ENCODE measurements around the gene KCNN3. TPM values are rescaled to one million over a fixed set of nuclear protein-coding genes. Genes with fewer than 3 reads are reported as not detected.

KCNN3 gene
- polyA plus RNA-seq, 1 donor from 2014 or later: 2.2 TPM

DNA sequence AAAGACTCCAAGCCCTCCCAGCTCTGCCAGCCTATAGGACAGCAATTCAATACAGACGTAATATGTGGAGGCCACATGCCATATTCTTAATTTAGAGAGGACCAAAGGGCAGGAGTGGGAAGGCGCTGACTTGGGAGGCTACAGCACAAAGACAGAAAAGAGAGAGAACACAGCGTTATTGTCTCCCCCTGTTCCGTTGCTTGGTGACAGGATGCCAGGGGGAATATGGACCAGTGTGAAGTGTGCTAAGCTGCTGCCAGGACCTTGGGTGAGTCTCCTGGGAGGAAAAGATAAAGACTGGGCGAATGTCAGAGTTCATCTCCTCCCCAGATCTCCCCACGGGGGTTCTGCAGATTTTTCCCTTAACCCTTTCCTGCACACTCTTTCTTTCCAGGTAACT, 160.0 kb downstream of the KCNN3 start (continued):
- no peak for TF ChIP-seq RAD21 (conservative IDR thresholded peaks at IDR 0.05)
- no peak for TF ChIP-seq MXI1 (conservative IDR thresholded peaks at IDR 0.05; ENCODE audit: poor library complexity, severe bottlenecking)
- no peak for TF ChIP-seq TAF1 (IDR thresholded peaks at IDR 0.05; ENCODE audit: low read depth)

DNA sequence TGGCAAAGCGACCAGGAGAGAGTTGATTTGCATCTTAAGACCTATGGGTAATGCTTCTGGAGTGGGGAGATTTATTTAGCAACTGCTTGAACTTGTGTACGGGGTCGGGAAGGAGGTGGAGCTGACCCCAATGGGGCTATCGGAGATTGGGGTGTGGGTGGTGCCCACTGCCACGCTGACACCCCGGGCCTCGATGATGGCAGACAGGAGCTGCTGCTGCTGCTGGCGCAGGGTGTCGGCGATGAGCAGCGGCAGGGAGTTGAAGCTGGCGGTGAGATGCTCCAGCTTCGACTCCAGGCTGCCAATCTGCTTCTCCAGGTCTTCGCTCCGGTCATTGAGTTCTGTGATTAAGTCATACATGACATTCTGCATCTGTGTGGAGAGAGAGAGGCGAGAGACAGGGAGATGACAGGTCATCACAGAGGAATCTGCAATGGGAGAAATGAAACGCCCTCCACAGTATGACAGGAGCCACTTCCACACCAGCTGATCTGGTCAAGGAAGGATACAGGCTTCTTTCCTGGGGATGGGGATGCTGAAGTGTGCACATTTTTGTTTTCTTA, 162.1 kb downstream of the KCNN3 start:
- H3K27me3 ChIP-seq (ENCODE audit: insufficient read depth, low read depth, low read length): no peaks in the 10 kb centered on the region
- H3K4me2 ChIP-seq (ENCODE audit: low read length): no peak overlapping the region
- no peak overlapping the region for H2AFZ ChIP-seq (ENCODE audit: low read depth, low read length)
- no peaks in the 10 kb centered on the region for H3K9me3 ChIP-seq (ENCODE audit: low read length)
- H3K79me2 ChIP-seq (replicated peaks; ENCODE audit: insufficient read depth, low read length): no peaks in the 10 kb centered on the region
- H3K27ac ChIP-seq (ENCODE audit: low read length): peak overlapping the region; percentile 26
- H4K20me1 ChIP-seq (ENCODE audit: insufficient read depth): no peaks in the 10 kb centered on the region
- TF ChIP-seq, protein P1, sequence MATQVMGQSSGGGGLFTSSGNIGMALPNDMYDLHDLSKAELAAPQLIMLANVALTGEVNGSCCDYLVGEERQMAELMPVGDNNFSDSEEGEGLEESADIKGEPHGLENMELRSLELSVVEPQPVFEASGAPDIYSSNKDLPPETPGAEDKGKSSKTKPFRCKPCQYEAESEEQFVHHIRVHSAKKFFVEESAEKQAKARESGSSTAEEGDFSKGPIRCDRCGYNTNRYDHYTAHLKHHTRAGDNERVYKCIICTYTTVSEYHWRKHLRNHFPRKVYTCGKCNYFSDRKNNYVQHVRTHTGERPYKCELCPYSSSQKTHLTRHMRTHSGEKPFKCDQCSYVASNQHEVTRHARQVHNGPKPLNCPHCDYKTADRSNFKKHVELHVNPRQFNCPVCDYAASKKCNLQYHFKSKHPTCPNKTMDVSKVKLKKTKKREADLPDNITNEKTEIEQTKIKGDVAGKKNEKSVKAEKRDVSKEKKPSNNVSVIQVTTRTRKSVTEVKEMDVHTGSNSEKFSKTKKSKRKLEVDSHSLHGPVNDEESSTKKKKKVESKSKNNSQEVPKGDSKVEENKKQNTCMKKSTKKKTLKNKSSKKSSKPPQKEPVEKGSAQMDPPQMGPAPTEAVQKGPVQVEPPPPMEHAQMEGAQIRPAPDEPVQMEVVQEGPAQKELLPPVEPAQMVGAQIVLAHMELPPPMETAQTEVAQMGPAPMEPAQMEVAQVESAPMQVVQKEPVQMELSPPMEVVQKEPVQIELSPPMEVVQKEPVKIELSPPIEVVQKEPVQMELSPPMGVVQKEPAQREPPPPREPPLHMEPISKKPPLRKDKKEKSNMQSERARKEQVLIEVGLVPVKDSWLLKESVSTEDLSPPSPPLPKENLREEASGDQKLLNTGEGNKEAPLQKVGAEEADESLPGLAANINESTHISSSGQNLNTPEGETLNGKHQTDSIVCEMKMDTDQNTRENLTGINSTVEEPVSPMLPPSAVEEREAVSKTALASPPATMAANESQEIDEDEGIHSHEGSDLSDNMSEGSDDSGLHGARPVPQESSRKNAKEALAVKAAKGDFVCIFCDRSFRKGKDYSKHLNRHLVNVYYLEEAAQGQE (IDR thresholded peaks at IDR 0.05; ENCODE audit: borderline replicate concordance): no peak
- TF ChIP-seq POLR2AphosphoS5 (IDR thresholded peaks at IDR 0.05) (peak; percentile 38), RAD21 (conservative IDR thresholded peaks at IDR 0.05) (no peak), EP300 (conservative IDR thresholded peaks at IDR 0.05; ENCODE audit: poor library complexity, severe bottlenecking) (peak; percentile 56), SMC3 (conservative IDR thresholded peaks at IDR 0.05; ENCODE audit: poor library complexity) (no peak)
- TF ChIP-seq, protein P2, sequence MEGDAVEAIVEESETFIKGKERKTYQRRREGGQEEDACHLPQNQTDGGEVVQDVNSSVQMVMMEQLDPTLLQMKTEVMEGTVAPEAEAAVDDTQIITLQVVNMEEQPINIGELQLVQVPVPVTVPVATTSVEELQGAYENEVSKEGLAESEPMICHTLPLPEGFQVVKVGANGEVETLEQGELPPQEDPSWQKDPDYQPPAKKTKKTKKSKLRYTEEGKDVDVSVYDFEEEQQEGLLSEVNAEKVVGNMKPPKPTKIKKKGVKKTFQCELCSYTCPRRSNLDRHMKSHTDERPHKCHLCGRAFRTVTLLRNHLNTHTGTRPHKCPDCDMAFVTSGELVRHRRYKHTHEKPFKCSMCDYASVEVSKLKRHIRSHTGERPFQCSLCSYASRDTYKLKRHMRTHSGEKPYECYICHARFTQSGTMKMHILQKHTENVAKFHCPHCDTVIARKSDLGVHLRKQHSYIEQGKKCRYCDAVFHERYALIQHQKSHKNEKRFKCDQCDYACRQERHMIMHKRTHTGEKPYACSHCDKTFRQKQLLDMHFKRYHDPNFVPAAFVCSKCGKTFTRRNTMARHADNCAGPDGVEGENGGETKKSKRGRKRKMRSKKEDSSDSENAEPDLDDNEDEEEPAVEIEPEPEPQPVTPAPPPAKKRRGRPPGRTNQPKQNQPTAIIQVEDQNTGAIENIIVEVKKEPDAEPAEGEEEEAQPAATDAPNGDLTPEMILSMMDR (IDR thresholded peaks at IDR 0.05; ENCODE audit: poor library complexity, severe bottlenecking): no peak
- H3K9me2 ChIP-seq (ENCODE audit: insufficient read depth, low read length): no peaks in the 10 kb centered on the region
- no peaks in the 10 kb centered on the region for H3K36me3 ChIP-seq (ENCODE audit: insufficient read depth, low read length)
- no peak overlapping the region for H3K4me3 ChIP-seq (ENCODE audit: low read length)
- no peaks in the 10 kb centered on the region for H3F3A ChIP-seq (ENCODE audit: insufficient read depth, low read length, poor library complexity, severe bottlenecking)
- H3K9ac ChIP-seq (ENCODE audit: low read length): no peak overlapping the region

DNA sequence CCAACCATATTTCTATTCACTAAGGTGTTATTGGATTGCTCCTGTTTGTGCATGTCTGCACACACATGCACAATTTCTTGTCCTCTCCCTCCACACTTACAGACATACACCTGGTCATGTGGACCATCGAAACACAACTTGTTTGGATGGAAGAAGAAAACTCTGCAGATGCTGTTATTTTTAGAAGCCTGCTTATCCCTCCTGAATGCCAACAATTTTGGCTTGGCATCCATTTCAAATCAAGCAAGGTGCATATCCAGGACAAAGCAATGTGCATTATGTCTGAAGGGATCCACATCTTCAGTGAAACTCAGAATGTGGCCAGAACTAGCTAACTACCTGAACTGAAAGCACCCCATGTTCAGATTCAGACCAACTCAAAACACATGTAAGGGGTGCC, 163.2 kb downstream of the KCNN3 start:
- H3K4me3 ChIP-seq (ENCODE audit: low read length): no peak overlapping the region
- no peaks in the 10 kb centered on the region for H3F3A ChIP-seq (ENCODE audit: insufficient read depth, low read length, poor library complexity, severe bottlenecking)
- H3K36me3 ChIP-seq (ENCODE audit: insufficient read depth, low read length): no peaks in the 10 kb centered on the region
- no peaks in the 10 kb centered on the region for H3K79me2 ChIP-seq (replicated peaks; ENCODE audit: insufficient read depth, low read length)
- no peak overlapping the region for H3K27ac ChIP-seq (ENCODE audit: low read length)
- H3K9me2 ChIP-seq (ENCODE audit: insufficient read depth, low read length): no peaks in the 10 kb centered on the region
- no peaks in the 10 kb centered on the region for H3K9me3 ChIP-seq (ENCODE audit: low read length)
- TF ChIP-seq, protein P1 (IDR thresholded peaks at IDR 0.05; ENCODE audit: borderline replicate concordance): no peak
- TF ChIP-seq, protein P2 (IDR thresholded peaks at IDR 0.05; ENCODE audit: poor library complexity, severe bottlenecking): no peak
- TF ChIP-seq EZH2 (IDR thresholded peaks at IDR 0.05; ENCODE audit: borderline replicate concordance, insufficient read depth, low read length, poor library complexity, severe bottlenecking) (no peak), EP300 (conservative IDR thresholded peaks at IDR 0.05; ENCODE audit: poor library complexity, severe bottlenecking) (no peak), RAD21 (conservative IDR thresholded peaks at IDR 0.05) (no peak)
- H3K4me2 ChIP-seq (ENCODE audit: low read length): no peak overlapping the region
- H3K9ac ChIP-seq (ENCODE audit: low read length): no peak overlapping the region
- H4K20me1 ChIP-seq (ENCODE audit: insufficient read depth): no peaks in the 10 kb centered on the region
- no peak overlapping the region for H2AFZ ChIP-seq (ENCODE audit: low read depth, low read length)
- H3K27me3 ChIP-seq (ENCODE audit: insufficient read depth, low read depth, low read length): no peaks in the 10 kb centered on the region
